HepG2 (cell line): ENCODE measurements around the gene MAP2K5. TPM values are rescaled to one million over a fixed set of nuclear protein-coding genes. Genes with fewer than 3 reads are reported as not detected.

Source experiments
- ATAC-seq: fragments of 200-7000 bp; cut with Tn5 transposase; 3 replicates; pipeline ENCODE4 v1.9.1; 2020; ENCODE audit warnings: mild to moderate bottlenecking, moderate library complexity
- BruUV-seq: library from RNA; stranded (reverse); fragments of 400-500 nt; replicated peaks from 2 replicates; lab custom pipeline; 2021; lab: Mats Ljungman, UMichigan
- CTCF ChIA-PET: fragments of 300-600 bp; formaldehyde crosslinking; extraction: SDS; loops from one replicate; lab custom pipeline; 2021; ENCODE audit warnings: low total read pairs, inconsistent platforms, low intra/inter-chr PET ratio; lab: Yijun Ruan, JAX
- POLR2A ChIA-PET: fragments of 350-600 bp; sonication (Branson Sonifier 250); formaldehyde crosslinking; loops from one replicate; lab custom pipeline; 2020; ENCODE audit warnings: antibody characterized with exemption, inconsistent platforms; lab: Yijun Ruan, JAX
- DNase-seq: peaks from one replicate; pipeline ENCODE4 v3.0.0-alpha.2; 2015; ENCODE audit warnings: low spot score
- FAIRE-seq: peaks from 3 replicates; lab custom pipeline; 2011; peaks lifted over from hg19 to GRCh38; lab: Jason Lieb, UNC
- H2AFZ ChIP-seq: one replicate; pipeline ENCODE4 v1.6.1; 2011; ENCODE audit warnings: low read length, inconsistent platforms
- H3K27ac ChIP-seq: fragments of 300-600 bp; 3 replicates; pipeline ENCODE4 v1.8.0; 2011; ENCODE audit warnings: mixed run types, mild to moderate bottlenecking, mixed read lengths, low read length, inconsistent platforms; ENCODE audit not compliant: insufficient read depth; ENCODE audit errors: extremely low read length
- H3K27me3 ChIP-seq, 2 experiments: fragments of 200-600 bp in 1 of 2; 2 replicates in 1 of 2; 3 replicates in 1 of 2; pipeline versions ENCODE4 v1.6.0 to v1.8.0; 2011; ENCODE audit warnings: low read length in 2 of 2, mild to moderate bottlenecking in 2 of 2, moderate library complexity in 2 of 2, inconsistent platforms in 1 of 2; ENCODE audit not compliant: insufficient read depth in 2 of 2, control insufficient read depth in 1 of 2
- H3K36me3 ChIP-seq, 2 experiments: fragments of 200-600 bp in 1 of 2; replicated peaks in 1 of 2; 2 replicates in 1 of 2; 3 replicates in 1 of 2; pipeline versions ENCODE4 v1.5.1 to v1.8.0; 2011; ENCODE audit warnings: low read length in 2 of 2, inconsistent platforms in 1 of 2; ENCODE audit not compliant: insufficient read depth in 2 of 2, control insufficient read depth in 1 of 2
- H3K4me1 ChIP-seq: 2 replicates; pipeline ENCODE4 v1.5.1; 2012; ENCODE audit warnings: low read length, inconsistent platforms; ENCODE audit not compliant: insufficient read depth
- H3K4me2 ChIP-seq: 2 replicates; pipeline ENCODE4 v1.6.0; 2011; ENCODE audit warnings: low read depth, low read length, inconsistent platforms
- H3K4me3 ChIP-seq, 3 experiments: fragments of 200-600 bp in 1 of 3; sonication (generic), shearing (Covaris generic) in 1 of 3; replicated peaks in 1 of 3; 2 replicates each; pipeline ENCODE4 v1.5.1; 2011 to 2016; ENCODE audit warnings: low read length in 3 of 3, inconsistent platforms in 2 of 3, low read depth in 2 of 3, mild to moderate bottlenecking in 2 of 3, control low read depth in 1 of 3, mixed read lengths in 1 of 3; ENCODE audit not compliant: insufficient read depth in 1 of 3
- H3K79me2 ChIP-seq: one replicate; pipeline ENCODE4 v1.6.1; 2011; ENCODE audit warnings: low read length, inconsistent platforms; ENCODE audit not compliant: insufficient read depth
- H3K9ac ChIP-seq: 2 replicates; pipeline ENCODE4 v1.6.0; 2011; ENCODE audit warnings: mild to moderate bottlenecking, low read depth, low read length, inconsistent platforms; ENCODE audit not compliant: insufficient read depth
- H3K9me3 ChIP-seq: 2 replicates; pipeline ENCODE4 v1.5.1; 2012; ENCODE audit warnings: mild to moderate bottlenecking, low read length
- H4K20me1 ChIP-seq: 2 replicates; pipeline ENCODE4 v1.6.0; 2011; ENCODE audit warnings: inconsistent platforms, mild to moderate bottlenecking, low read length, moderate library complexity; ENCODE audit not compliant: insufficient read depth
- EHMT2 ChIP-seq: fragments of 200-600 bp; sonication (generic); IDR thresholded peaks from 2 replicates; pipeline ENCODE4 v1.7.0; 2017; ENCODE audit warnings: antibody characterized with exemption, low read depth, low read length, borderline replicate concordance
- FOXK1 ChIP-seq: sonication (generic); formaldehyde crosslinking; IDR thresholded peaks from 2 replicates; pipeline ENCODE4 v1.4.0; 2020; ENCODE audit warnings: low read depth, missing genetic modification reagents, borderline replicate concordance
- MEIS2 ChIP-seq: sonication (generic); formaldehyde crosslinking; IDR thresholded peaks from 2 replicates; pipeline ENCODE4 v1.9.0; 2021; ENCODE audit warnings: mild to moderate bottlenecking, missing genetic modification reagents
- WGBS: methylation state at CpG from one replicate; pipeline ENCODE4 v1.1.6; 2017; ENCODE audit warnings: low lambda C conversion rate; 5-methylcytosine and 5-hydroxymethylcytosine counted together
- in situ Hi-C: cut with HindIII; loops from 2 replicates; pipeline ENCODE4 v1.10.0; 2017; ENCODE audit warnings: low pct_unique_long_range_greater_than_20kb; ENCODE audit not compliant: extremely low pct_ligation_motif_present
- intact Hi-C: fragments of 100-400 bp; cut with micrococcal nuclease; formaldehyde crosslinking; loops from one replicate; pipeline ENCODE4 v1.10.0; 2022; ENCODE audit not compliant: unreplicated experiment
- polyA plus RNA-seq, 8 experiments: library from polyadenylated mRNA; depleted of rRNA in 3 of 8; stranded (reverse) in 7 of 8; unstranded in 1 of 8; fragments of >200 nt; fragmentation: Illumina TruSeq in 4 of 8; extraction: Trizol in 4 of 8; gene quantifications; 2 replicates each; pipeline versions ENCODE4 v1.2.1 to v1.2.3, GENCODE V29; 2011 to 2016; ENCODE audit warnings: low read depth in 4 of 8, missing spikeins in 1 of 8, mixed read lengths in 1 of 8; ENCODE audit not compliant: insufficient read depth in 1 of 8
- total RNA-seq, 5 experiments: library from RNA; depleted of rRNA; stranded (reverse); fragments of >200 nt; fragmentation: Illumina TruSeq; extraction: Trizol; gene quantifications; 2 replicates each; pipeline ENCODE4 v1.2.3, GENCODE V29; 2016; ENCODE audit warnings: low read depth in 1 of 5
- TF ChIP-seq, protein P1 (sequence below): sonication (generic); formaldehyde crosslinking; IDR thresholded peaks from 2 replicates; pipeline ENCODE4 v1.4.0; 2020; ENCODE audit warnings: missing genetic modification reagents

MAP2K5 gene
- total and polyA plus RNA-seq, 2 of the 13 experiments (the other 11 are each of a cell fraction or from before 2014, with no cell fraction given) = 4.0 to 4.3 TPM

DNA sequence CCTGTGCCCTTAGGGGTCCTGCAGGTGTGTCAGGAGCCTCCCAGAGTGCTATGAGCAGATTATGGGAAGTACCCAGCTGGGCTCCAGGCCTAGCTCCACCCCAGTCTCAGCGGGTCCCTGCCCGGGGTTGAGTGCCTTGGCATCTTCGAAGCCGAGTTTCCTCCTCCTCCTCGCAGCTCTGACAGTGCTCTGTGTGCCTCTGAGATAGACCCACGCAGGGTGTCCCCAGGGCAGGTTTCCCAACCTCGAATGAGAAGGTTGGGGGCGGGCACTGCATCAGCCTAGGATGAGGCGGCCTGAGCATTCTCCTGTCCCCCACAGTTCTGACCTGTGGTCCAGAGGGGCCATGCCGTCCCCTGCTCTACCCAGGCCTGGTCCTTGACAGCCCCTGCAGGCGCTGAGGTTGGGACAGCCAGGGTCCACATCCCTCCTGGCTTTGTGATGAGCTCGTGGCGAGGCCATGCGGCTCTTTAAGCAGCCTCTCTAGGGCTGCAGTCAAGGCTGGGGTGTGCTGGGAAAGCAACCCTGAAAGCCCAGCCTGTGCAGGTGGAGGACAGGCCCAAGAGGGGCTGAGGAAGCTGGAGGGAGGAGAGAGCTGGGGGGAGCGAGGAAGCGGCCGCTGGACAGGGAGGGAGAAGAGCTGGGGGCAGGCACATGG, 262.6 kb downstream of the MAP2K5 start:
- Histone ChIP-seq H3K4me2 (no peak overlapping the region), H3K36me3 (no peaks in the 10 kb centered on the region), H3K4me1 (peaks cover 9% of the 10 kb centered on the region), H4K20me1 (no peaks in the 10 kb centered on the region), H3K9me3 (no peaks in the 10 kb centered on the region), H3K27me3 (no peaks in the 10 kb centered on the region), H3K4me3 (no peak overlapping the region), H2AFZ (no peak overlapping the region), H3K27ac (no peak overlapping the region), H3K9ac (no peak overlapping the region), H3K79me2 (no peaks in the 10 kb centered on the region)
- FAIRE-seq (no peak), ATAC-seq (no peak; the same call in 2 of the 3 replicates), DNase-seq (no peak)
- WGBS = 97% methylated on average over 7 of the region's 17 CpGs
- TF ChIP-seq, protein P1, sequence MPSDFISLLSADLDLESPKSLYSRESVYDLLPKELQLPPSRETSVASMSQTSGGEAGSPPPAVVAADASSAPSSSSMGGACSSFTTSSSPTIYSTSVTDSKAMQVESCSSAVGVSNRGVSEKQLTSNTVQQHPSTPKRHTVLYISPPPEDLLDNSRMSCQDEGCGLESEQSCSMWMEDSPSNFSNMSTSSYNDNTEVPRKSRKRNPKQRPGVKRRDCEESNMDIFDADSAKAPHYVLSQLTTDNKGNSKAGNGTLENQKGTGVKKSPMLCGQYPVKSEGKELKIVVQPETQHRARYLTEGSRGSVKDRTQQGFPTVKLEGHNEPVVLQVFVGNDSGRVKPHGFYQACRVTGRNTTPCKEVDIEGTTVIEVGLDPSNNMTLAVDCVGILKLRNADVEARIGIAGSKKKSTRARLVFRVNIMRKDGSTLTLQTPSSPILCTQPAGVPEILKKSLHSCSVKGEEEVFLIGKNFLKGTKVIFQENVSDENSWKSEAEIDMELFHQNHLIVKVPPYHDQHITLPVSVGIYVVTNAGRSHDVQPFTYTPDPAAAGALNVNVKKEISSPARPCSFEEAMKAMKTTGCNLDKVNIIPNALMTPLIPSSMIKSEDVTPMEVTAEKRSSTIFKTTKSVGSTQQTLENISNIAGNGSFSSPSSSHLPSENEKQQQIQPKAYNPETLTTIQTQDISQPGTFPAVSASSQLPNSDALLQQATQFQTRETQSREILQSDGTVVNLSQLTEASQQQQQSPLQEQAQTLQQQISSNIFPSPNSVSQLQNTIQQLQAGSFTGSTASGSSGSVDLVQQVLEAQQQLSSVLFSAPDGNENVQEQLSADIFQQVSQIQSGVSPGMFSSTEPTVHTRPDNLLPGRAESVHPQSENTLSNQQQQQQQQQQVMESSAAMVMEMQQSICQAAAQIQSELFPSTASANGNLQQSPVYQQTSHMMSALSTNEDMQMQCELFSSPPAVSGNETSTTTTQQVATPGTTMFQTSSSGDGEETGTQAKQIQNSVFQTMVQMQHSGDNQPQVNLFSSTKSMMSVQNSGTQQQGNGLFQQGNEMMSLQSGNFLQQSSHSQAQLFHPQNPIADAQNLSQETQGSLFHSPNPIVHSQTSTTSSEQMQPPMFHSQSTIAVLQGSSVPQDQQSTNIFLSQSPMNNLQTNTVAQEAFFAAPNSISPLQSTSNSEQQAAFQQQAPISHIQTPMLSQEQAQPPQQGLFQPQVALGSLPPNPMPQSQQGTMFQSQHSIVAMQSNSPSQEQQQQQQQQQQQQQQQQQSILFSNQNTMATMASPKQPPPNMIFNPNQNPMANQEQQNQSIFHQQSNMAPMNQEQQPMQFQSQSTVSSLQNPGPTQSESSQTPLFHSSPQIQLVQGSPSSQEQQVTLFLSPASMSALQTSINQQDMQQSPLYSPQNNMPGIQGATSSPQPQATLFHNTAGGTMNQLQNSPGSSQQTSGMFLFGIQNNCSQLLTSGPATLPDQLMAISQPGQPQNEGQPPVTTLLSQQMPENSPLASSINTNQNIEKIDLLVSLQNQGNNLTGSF (CRISPR knock-in tag) = no peak
- TF ChIP-seq FOXK1 (no peak), MEIS2 (CRISPR knock-in tag) (no peak), EHMT2 (no peak)
- BruUV-seq = no TSS peak
- in situ Hi-C loops = no loop called here
- CTCF ChIA-PET = no interaction called here
- intact Hi-C loops = no loop called here
- POLR2A ChIA-PET = no interaction called here
